ENCODE data around the gene DISC1. TPM values are rescaled to one million over a fixed set of nuclear protein-coding genes. Genes with fewer than 3 reads are reported as not detected.
"Not testable (repeated sequence)": the region's sequence is repeated elsewhere in the genome, so short reads cannot be mapped to it uniquely, and the experiment has no call there.

The DISC1 gene
- total RNA-seq, 2 experiments from 2014 or later: 4.8 to 5.0 TPM

GRCh38 chr1:231642618-231643017 is 16.0 kb downstream of the DISC1 start:
- H3K4me3 Mint-ChIP-seq: no peak overlapping the region
- H3K4me1 Mint-ChIP-seq (ENCODE audit: low read depth): peaks cover 24% of the 10 kb centered on the region
- no peaks in the 10 kb centered on the region for H3K27me3 Mint-ChIP-seq (ENCODE audit: low read depth)
- H3K36me3 Mint-ChIP-seq (ENCODE audit: low read depth): peaks cover under 1% of the 10 kb centered on the region
- H3K27ac Mint-ChIP-seq: no peak overlapping the region
- DNase-seq: no peak
- CTCF ChIA-PET: interaction anchor here (1.1 to 1.7 kb wide), 2 partner anchors 114 to 224 kb away, joined by 4 to 5 read pairs; no protein-coding TSS in a partner anchor
- H3K9me3 Mint-ChIP-seq: peaks cover 3% of the 10 kb centered on the region
- intact Hi-C loops (cut with micrococcal nuclease): no loop called here

GRCh38 chr1:231643071-231643934 is 16.7 kb downstream of the DISC1 start:
- H3K4me3 Mint-ChIP-seq: no peak overlapping the region
- H3K9me3 Mint-ChIP-seq: peaks cover 4% of the 10 kb centered on the region
- peaks cover 18% of the 10 kb centered on the region for H3K4me1 Mint-ChIP-seq (ENCODE audit: low read depth)
- no peaks in the 10 kb centered on the region for H3K27me3 Mint-ChIP-seq (ENCODE audit: low read depth)
- H3K27ac Mint-ChIP-seq: no peak overlapping the region
- intact Hi-C loops (cut with micrococcal nuclease): no loop called here
- no peaks in the 10 kb centered on the region for H3K36me3 Mint-ChIP-seq (ENCODE audit: low read depth)
- CTCF ChIA-PET: interaction anchor here (1.1 to 1.7 kb wide), 3 partner anchors 114 to 223 kb away, joined by 3 to 5 read pairs (median 4); no protein-coding TSS in a partner anchor
- DNase-seq: no peak

- intact Hi-C loops (cut with micrococcal nuclease): loop anchor here (2.0 kb wide), 1 partner anchor 15 kb away; no protein-coding TSS in a partner anchor
- Mint-ChIP-seq H3K36me3 (ENCODE audit: low read depth) (no peaks in the 10 kb centered on the region), H3K4me1 (ENCODE audit: low read depth) (peaks cover 13% of the 10 kb centered on the region), H3K4me3 (no peak overlapping the region), H3K9me3 (peaks cover 6% of the 10 kb centered on the region), H3K27ac (no peak overlapping the region), H3K27me3 (ENCODE audit: low read depth) (no peaks in the 10 kb centered on the region)
- CTCF ChIA-PET: interaction anchor here (1.5 to 1.7 kb wide), 2 partner anchors 113 to 163 kb away, joined by 3 to 5 read pairs; no protein-coding TSS in a partner anchor
- no peak for DNase-seq
Observed at GRCh38 chr1:231643935-231644237, 17.3 kb downstream of the DISC1 start.

- intact Hi-C loops (cut with micrococcal nuclease): loop anchor here (2.0 kb wide), 1 partner anchor 17 kb away; no protein-coding TSS in a partner anchor
- H3K27ac Mint-ChIP-seq; DNase-seq; H3K36me3 Mint-ChIP-seq (ENCODE audit: low read depth); H3K4me3 Mint-ChIP-seq; CTCF ChIA-PET; H3K27me3 Mint-ChIP-seq (ENCODE audit: low read depth): not testable (repeated sequence)
- Mint-ChIP-seq H3K4me1 (ENCODE audit: low read depth) (peaks cover 21% of the 10 kb centered on the region), H3K9me3 (peaks cover 15% of the 10 kb centered on the region)
Observed at GRCh38 chr1:231645634-231646033, 19.0 kb downstream of the DISC1 start.

GRCh38 chr1:231646165-231646564 is 19.6 kb downstream of the DISC1 start:
- H3K4me3 Mint-ChIP-seq; H3K27me3 Mint-ChIP-seq (ENCODE audit: low read depth); H3K36me3 Mint-ChIP-seq (ENCODE audit: low read depth); DNase-seq; intact Hi-C loops (cut with micrococcal nuclease); CTCF ChIA-PET; H3K27ac Mint-ChIP-seq: not testable (repeated sequence)
- H3K9me3 Mint-ChIP-seq: peaks cover 16% of the 10 kb centered on the region
- peaks cover 22% of the 10 kb centered on the region for H3K4me1 Mint-ChIP-seq (ENCODE audit: low read depth)

- H3K27me3 Mint-ChIP-seq (ENCODE audit: low read depth); H3K36me3 Mint-ChIP-seq (ENCODE audit: low read depth); H3K4me3 Mint-ChIP-seq; intact Hi-C loops (cut with micrococcal nuclease); H3K27ac Mint-ChIP-seq; CTCF ChIA-PET: not testable (repeated sequence)
- peak; percentile 10 for DNase-seq
- Mint-ChIP-seq H3K9me3 (peaks cover 17% of the 10 kb centered on the region), H3K4me1 (ENCODE audit: low read depth) (peaks cover 30% of the 10 kb centered on the region)
Observed at GRCh38 chr1:231651621-231652260, 25.2 kb downstream of the DISC1 start.

GRCh38 chr1:231653632-231654031 is 27.0 kb downstream of the DISC1 start:
- Mint-ChIP-seq H3K4me1 (ENCODE audit: low read depth) (peaks cover 37% of the 10 kb centered on the region), H3K4me3 (no peak overlapping the region), H3K27me3 (ENCODE audit: low read depth) (no peaks in the 10 kb centered on the region), H3K27ac (no peak overlapping the region), H3K36me3 (ENCODE audit: low read depth) (peaks cover 6% of the 10 kb centered on the region), H3K9me3 (peaks cover 22% of the 10 kb centered on the region)
- CTCF ChIA-PET: interaction anchor here (1.2 kb wide), 1 partner anchor 28 kb away, joined by 3 read pairs; no protein-coding TSS in a partner anchor
- DNase-seq: no peak
- intact Hi-C loops (cut with micrococcal nuclease): no loop called here

GRCh38 chr1:231656741-231657140 is 30.2 kb downstream of the DISC1 start:
- H3K27me3 Mint-ChIP-seq (ENCODE audit: low read depth): no peaks in the 10 kb centered on the region
- DNase-seq: no peak
- H3K9me3 Mint-ChIP-seq: peaks cover 19% of the 10 kb centered on the region
- H3K4me1 Mint-ChIP-seq (ENCODE audit: low read depth): peaks cover 34% of the 10 kb centered on the region
- CTCF ChIA-PET: no interaction called here
- intact Hi-C loops (cut with micrococcal nuclease): no loop called here
- H3K27ac Mint-ChIP-seq: no peak overlapping the region
- H3K36me3 Mint-ChIP-seq (ENCODE audit: low read depth): peaks cover 10% of the 10 kb centered on the region
- H3K4me3 Mint-ChIP-seq: no peak overlapping the region

- H3K4me1 Mint-ChIP-seq (ENCODE audit: low read depth): peaks cover 26% of the 10 kb centered on the region
- H3K4me3 Mint-ChIP-seq; H3K27ac Mint-ChIP-seq; H3K27me3 Mint-ChIP-seq (ENCODE audit: low read depth); intact Hi-C loops (cut with micrococcal nuclease); DNase-seq: not testable (repeated sequence)
- CTCF ChIA-PET: interaction anchor here (0.6 to 0.7 kb wide), 2 partner anchors 189 to 547 kb away, joined by 3 to 4 read pairs; no protein-coding TSS in a partner anchor
- H3K9me3 Mint-ChIP-seq: peaks cover 25% of the 10 kb centered on the region
- peaks cover 14% of the 10 kb centered on the region for H3K36me3 Mint-ChIP-seq (ENCODE audit: low read depth)
Observed at GRCh38 chr1:231658223-231658622, 31.6 kb downstream of the DISC1 start.

- H3K4me3 Mint-ChIP-seq: no peak overlapping the region
- CTCF ChIA-PET: no interaction called here
Observed at GRCh38 chr1:231660198-231660597, 33.6 kb downstream of the DISC1 start.

GRCh38 chr1:231663211-231663792 is 36.7 kb downstream of the DISC1 start:
- CTCF ChIA-PET: interaction anchor here (2.0 kb wide), 1 partner anchor 94 kb away, joined by 6 read pairs; no protein-coding TSS in a partner anchor
- H3K36me3 Mint-ChIP-seq (ENCODE audit: low read depth): peaks cover 14% of the 10 kb centered on the region

More at GRCh38 chr1:231660198-231660597, 33.6 kb downstream of the DISC1 start:
- no peak for DNase-seq
- Mint-ChIP-seq H3K4me1 (ENCODE audit: low read depth) (peaks cover 22% of the 10 kb centered on the region), H3K27ac (no peak overlapping the region), H3K27me3 (ENCODE audit: low read depth) (no peaks in the 10 kb centered on the region), H3K36me3 (ENCODE audit: low read depth) (peaks cover 14% of the 10 kb centered on the region), H3K9me3 (peaks cover 27% of the 10 kb centered on the region)
- intact Hi-C loops (cut with micrococcal nuclease): no loop called here

GRCh38 chr1:231665101-231665500 is 38.5 kb downstream of the DISC1 start:
- intact Hi-C loops (cut with micrococcal nuclease): no loop called here
- no peak overlapping the region for H3K27ac Mint-ChIP-seq
- DNase-seq: no peak
- peaks cover 2% of the 10 kb centered on the region for H3K4me1 Mint-ChIP-seq (ENCODE audit: low read depth)
- H3K27me3 Mint-ChIP-seq (ENCODE audit: low read depth): no peaks in the 10 kb centered on the region
- CTCF ChIA-PET: interaction anchor here (0.7 kb wide), 1 partner anchor 47 kb away, joined by 3 read pairs; no protein-coding TSS in a partner anchor
- no peak overlapping the region for H3K4me3 Mint-ChIP-seq
- H3K36me3 Mint-ChIP-seq (ENCODE audit: low read depth): peaks cover 14% of the 10 kb centered on the region
- H3K9me3 Mint-ChIP-seq: peaks cover 27% of the 10 kb centered on the region

More at GRCh38 chr1:231663211-231663792, 36.7 kb downstream of the DISC1 start:
- H3K4me1 Mint-ChIP-seq (ENCODE audit: low read depth): peaks cover 18% of the 10 kb centered on the region
- intact Hi-C loops (cut with micrococcal nuclease): no loop called here
- H3K9me3 Mint-ChIP-seq: peaks cover 21% of the 10 kb centered on the region
- H3K4me3 Mint-ChIP-seq: no peak overlapping the region
- H3K27ac Mint-ChIP-seq: no peak overlapping the region
- no peaks in the 10 kb centered on the region for H3K27me3 Mint-ChIP-seq (ENCODE audit: low read depth)
- no peak for DNase-seq
